WERI-Rb-1 (cell line): Measurements from ENCODE around the gene MGAT4D.
"Not testable (repeated sequence)": the region's sequence is repeated elsewhere in the genome, so short reads cannot be mapped to it uniquely, and the experiment has no call there.

Source experiments
- DNase-seq: peaks from one replicate; pipeline ENCODE4 v3.0.0-alpha.2; 2020
- H3K27ac ChIP-seq: fragments of 250-450 bp; sonication (Bioruptor Pico); 2 replicates; pipeline ENCODE4 v1.5.1; 2020; ENCODE audit warnings: mild to moderate bottlenecking, moderate library complexity
- H3K27me3 ChIP-seq: fragments of 250-450 bp; sonication (Bioruptor Pico); 2 replicates; pipeline ENCODE4 v1.5.1; 2021; ENCODE audit warnings: mild to moderate bottlenecking, low read depth, moderate library complexity; ENCODE audit not compliant: insufficient read depth, severe bottlenecking
- H3K36me3 ChIP-seq: fragments of 250-450 bp; sonication (Bioruptor Pico); 2 replicates; pipeline ENCODE4 v1.5.1; 2020; ENCODE audit warnings: mild to moderate bottlenecking, moderate library complexity
- H3K4me3 ChIP-seq: 2 replicates; pipeline ENCODE4 v1.5.1; 2011; ENCODE audit warnings: low read depth, mild to moderate bottlenecking, control low read depth, low read length
- H3K9me3 ChIP-seq: fragments of 250-450 bp; sonication (Bioruptor Pico); 2 replicates; pipeline ENCODE4 v1.5.1; 2021; ENCODE audit warnings: mild to moderate bottlenecking, moderate library complexity; ENCODE audit not compliant: severe bottlenecking
- TF ChIP-seq, protein P1 (sequence below): IDR thresholded peaks from 2 replicates; pipeline ENCODE4 v1.5.1; 2011; ENCODE audit warnings: low read depth, mild to moderate bottlenecking, control low read depth, inconsistent platforms, low read length

Gene MGAT4D

DNA sequence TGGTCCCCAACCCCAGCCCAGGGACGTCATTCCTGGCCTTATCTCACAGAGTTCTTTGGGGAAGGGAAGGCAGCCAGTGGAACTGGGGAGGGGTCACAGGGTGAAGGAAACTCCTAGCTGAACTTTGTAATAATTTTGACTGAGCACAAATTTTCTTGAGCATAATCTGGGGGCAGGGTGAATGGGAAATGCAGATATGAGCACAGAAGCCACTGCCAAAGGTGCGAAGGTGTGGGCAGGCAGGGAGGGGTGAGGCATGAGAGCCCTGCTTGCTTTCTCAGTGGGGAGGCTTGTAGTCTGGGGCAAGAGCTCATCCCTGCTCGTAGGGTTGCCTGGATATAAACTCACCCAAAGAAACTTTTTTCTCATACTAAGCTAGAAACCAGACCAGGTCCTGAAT is 34.9 kb downstream of the MGAT4D start:
- Histone ChIP-seq H3K36me3 (no peaks in the 10 kb centered on the region), H3K27ac (no peak overlapping the region), H3K9me3 (no peaks in the 10 kb centered on the region), H3K4me3 (no peak overlapping the region), H3K27me3 (no peaks in the 10 kb centered on the region)
- TF ChIP-seq, protein P1, sequence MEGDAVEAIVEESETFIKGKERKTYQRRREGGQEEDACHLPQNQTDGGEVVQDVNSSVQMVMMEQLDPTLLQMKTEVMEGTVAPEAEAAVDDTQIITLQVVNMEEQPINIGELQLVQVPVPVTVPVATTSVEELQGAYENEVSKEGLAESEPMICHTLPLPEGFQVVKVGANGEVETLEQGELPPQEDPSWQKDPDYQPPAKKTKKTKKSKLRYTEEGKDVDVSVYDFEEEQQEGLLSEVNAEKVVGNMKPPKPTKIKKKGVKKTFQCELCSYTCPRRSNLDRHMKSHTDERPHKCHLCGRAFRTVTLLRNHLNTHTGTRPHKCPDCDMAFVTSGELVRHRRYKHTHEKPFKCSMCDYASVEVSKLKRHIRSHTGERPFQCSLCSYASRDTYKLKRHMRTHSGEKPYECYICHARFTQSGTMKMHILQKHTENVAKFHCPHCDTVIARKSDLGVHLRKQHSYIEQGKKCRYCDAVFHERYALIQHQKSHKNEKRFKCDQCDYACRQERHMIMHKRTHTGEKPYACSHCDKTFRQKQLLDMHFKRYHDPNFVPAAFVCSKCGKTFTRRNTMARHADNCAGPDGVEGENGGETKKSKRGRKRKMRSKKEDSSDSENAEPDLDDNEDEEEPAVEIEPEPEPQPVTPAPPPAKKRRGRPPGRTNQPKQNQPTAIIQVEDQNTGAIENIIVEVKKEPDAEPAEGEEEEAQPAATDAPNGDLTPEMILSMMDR, result no peak
- DNase-seq, result no peak

DNA sequence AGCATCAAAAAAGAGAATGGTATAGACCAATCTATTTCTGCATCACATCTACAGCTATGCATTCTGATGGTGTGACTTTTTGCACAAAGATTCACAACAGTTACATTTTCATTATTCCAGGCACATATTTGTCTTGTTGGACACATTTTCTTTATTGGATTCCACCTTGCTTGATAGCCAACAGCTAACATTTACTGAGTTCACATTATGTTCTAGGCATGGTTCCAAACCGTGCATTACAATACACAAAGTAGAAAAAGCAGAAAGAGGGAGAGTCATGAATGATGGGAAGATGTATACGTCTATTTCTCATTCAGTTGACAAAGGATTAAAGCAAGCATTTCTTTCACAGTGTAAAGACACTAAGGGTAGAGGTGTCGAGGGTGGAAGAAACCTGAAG is 47.7 kb downstream of the MGAT4D start:
- H3K9me3 ChIP-seq, result no peaks in the 10 kb centered on the region
- no peaks in the 10 kb centered on the region for H3K27me3 ChIP-seq
- TF ChIP-seq, protein P1, result no peak
- no peak overlapping the region for H3K27ac ChIP-seq
- H3K4me3 ChIP-seq, result no peak overlapping the region
- no peak for DNase-seq
- H3K36me3 ChIP-seq, result no peaks in the 10 kb centered on the region

DNA sequence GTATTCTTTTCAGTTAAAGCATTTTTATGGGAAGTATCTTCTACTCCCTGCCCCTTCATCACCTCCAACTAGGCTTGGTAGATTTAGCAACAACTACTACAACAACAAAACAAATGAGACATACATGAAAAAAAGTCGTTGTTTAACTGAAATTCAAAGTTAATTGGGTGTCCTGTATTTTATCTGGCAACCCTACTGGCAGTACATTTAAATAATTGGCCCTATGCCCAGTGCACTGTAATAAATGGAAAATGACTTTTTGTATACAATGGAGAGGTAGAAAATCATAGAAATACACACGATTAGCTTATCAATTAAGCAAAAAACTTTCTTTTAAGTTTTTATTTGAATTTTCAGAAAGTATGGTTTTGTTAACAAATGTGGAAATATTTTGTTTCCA is 49.3 kb downstream of the MGAT4D start:
- H3K27ac ChIP-seq, result no peak overlapping the region
- TF ChIP-seq, protein P1, result no peak
- H3K27me3 ChIP-seq, result no peaks in the 10 kb centered on the region
- H3K4me3 ChIP-seq, result no peak overlapping the region
- no peaks in the 10 kb centered on the region for H3K36me3 ChIP-seq
- DNase-seq, result no peak
- no peaks in the 10 kb centered on the region for H3K9me3 ChIP-seq

DNA sequence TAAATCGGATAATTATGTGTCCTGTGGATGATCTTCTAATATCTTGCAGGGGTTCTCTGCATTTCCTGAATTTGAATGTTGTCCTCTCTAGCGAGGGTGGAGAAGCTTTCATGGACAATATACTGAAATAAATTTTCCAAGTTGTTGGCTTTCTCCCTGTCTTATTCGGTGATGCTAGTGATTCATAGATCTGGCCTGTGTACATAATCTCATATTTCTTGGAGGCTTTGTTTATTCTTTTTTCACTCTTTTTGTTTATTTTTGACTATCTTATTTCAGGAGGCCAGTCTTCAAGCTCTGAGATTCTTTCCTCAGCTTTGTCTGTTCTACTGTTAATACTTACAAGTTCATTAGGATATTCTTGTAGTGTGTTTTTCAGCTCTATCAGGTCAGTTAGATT is 49.9 kb downstream of the MGAT4D start:
- DNase-seq, result no peak
- H3K9me3 ChIP-seq, result no peaks in the 10 kb centered on the region
- H3K27me3 ChIP-seq, result no peaks in the 10 kb centered on the region
- H3K4me3 ChIP-seq, result no peak overlapping the region
- TF ChIP-seq, protein P1, result no peak
- H3K36me3 ChIP-seq, result no peaks in the 10 kb centered on the region
- no peak overlapping the region for H3K27ac ChIP-seq

DNA sequence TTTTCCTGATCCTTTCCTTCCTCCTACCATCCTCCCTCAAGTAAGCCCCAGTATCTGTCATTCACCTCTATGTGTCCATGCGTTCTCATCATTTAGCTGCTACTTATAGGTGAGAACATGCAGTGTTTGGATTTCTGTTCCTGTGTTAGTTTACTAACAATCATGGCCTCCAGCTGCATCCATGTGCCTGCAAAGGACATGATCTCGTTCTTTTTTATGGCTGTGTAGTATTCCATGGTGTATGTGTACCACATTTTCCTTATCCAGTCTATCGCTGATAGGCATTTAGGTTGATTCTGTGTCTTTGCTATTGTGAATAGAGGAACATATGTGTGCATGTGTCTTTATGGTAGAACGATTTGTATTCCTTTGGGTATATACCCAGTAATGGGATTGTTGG is 53.7 kb downstream of the MGAT4D start:
- not testable (repeated sequence) for H3K36me3 ChIP-seq, H3K27me3 ChIP-seq, DNase-seq, H3K4me3 ChIP-seq, H3K9me3 ChIP-seq, H3K27ac ChIP-seq

DNA sequence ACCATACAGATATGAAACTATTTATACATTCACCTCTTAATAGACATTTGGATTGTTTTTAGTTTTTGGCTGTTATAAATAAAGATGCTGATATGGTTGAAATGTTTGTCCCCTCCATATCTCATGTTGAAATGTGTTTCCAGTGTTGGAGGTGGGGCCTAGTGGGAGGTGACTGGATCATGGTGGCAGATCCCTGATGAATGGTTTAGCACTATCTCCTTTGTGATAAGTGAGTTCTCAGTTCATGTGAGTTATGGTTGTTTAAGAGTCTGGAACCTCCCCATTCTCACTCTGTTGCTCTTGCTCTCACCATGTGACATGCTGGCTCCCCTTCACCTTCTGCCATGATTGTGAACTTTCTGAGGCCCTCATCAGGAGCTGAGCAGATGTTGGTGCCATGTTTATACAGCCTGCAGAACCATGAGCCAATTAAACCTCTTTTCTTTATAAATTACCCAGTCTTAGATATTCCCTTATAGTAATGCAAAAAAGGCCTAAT is 58.4 kb downstream of the MGAT4D start:
- TF ChIP-seq, protein P1, result no peak

More for the DNA sequence above, 58.4 kb downstream of the MGAT4D start:
- Histone ChIP-seq H3K9me3 (no peaks in the 10 kb centered on the region), H3K36me3 (no peaks in the 10 kb centered on the region), H3K4me3 (no peak overlapping the region), H3K27me3 (no peaks in the 10 kb centered on the region), H3K27ac (no peak overlapping the region)
- DNase-seq, result no peak
